NCI-H2081 treated with DMSO at 0.1 percent for 48 hours (cell line): Measurements from ENCODE around the gene DCAF7.

ENCODE experiments used
- DNase-seq: peaks from one replicate; lab custom pipeline; 2025; lab: John Stamatoyannopoulos, UW

DCAF7 gene

DNA sequence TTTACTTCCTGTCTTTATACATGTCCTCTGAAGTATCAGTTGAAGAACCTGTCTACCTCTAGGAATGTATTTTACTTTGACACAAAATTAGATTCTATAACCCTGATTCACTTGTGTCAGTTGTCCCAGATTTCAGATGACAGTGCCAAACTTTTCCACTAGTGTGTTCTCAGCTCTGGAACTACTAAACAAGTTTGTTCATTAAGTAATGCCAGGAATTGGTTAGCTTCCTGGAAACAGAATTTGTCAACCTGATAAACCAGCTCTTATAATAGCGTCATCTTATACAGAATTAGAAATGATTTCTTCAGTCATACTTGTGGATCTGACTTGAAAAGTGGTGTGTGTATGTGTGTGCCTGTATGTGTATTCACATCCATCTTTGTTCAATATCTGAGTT is 79.3 kb downstream of the DCAF7 start:
- no peak for DNase-seq

GRCh38 chr17:63631062-63631461 is 80.8 kb downstream of the DCAF7 start:
- DNase-seq = no peak

DNA sequence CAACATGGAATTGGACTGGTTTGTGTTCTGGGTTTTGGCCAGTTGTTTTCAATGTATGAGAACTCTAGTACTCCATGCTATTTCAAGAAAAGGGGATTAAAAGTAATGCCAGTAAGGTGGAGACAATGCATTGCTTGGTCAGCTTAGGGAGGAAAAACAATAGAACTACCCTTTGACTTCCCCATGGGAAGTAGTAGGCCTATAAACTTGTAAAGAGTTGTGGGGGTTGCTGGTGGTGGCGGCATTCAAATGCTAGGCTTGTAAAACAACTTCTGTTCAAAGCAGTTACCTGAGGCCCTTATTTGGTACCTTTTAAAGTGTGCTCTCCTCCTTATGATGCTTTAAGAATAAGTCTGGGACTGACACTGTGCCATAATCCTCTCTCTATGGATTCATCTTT is 81.3 kb downstream of the DCAF7 start:
- DNase-seq = no peak

DNA sequence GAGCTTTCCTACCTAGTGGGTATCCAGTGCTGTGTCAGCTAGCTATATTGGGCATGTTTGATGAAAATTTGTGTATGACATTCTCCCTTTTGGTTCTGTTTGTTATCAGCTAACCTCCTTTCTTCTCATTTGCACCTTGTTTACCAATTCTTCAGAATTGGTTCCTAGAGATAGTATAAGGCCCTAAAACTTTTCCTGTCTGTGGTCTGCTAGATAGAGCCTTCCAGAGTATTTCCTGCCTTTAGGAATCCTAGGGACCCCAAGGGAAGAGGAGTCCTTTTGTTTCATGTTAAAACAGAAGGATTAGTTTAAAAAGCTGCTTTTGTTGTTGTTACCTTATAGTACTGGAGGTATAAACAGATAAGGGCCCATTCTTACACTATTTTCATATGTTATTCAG is 83.5 kb downstream of the DCAF7 start:
- DNase-seq = no peak

DNA sequence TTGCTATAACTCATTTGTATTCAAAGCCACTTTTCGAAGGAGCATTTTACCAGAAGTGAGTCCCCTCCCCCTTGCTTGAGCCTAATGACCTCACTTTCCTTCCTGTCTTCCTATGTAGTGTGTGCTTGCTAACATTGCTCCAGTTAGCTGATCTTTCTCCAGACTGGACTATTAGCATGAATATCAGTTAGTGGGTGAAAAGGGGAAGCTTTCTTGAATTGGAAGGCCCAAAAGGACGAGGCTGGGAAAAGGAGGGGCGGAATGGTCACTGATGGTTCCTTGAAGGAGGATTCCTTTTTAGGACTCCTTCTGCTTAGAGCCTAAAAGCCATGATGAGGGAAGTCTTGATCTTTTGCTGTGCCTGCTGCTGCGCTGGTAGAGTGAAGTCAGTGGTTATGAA is 83.9 kb downstream of the DCAF7 start:
- no peak for DNase-seq

DNA sequence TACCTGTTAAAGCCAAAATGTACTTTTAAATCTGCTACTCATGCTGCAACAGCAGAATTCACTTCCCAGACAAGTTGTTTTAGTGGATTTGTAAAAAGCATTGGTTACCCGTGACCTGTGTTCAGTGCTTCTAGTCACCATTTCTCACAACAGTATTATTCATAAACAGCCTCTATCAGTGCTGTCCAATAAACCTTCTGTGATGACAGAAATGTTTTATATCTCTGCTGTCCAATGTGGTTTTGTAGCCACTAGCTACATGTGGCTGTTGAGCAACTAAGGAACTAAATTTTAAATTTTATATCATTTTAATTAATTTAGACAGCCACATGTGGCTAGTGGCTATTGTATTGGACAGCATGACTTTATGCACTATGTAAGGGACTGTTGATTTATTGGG is 84.5 kb downstream of the DCAF7 start:
- no peak for DNase-seq

DNA sequence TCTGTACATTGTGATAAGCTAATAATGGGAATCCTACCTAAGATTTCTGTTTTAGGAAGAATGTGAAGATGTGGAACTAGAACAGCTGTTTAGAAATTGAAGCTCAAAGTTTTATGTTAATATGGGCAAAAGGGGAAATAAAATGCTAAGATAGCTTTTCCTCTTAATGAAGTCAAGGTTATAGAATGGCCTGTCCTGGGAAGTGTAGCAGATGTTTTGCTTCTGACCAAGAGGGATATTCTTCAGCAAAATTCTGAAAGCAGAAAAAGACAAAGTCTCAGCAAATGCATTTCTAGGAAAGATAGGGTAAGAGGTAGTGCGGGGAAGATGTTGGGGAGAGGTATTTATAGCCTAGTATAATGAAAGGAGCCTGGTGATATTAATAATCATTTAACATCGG is 85.0 kb downstream of the DCAF7 start:
- no peak for DNase-seq

GRCh38 chr17:63635787-63636186 is 85.5 kb downstream of the DCAF7 start:
- no peak for DNase-seq

DNA sequence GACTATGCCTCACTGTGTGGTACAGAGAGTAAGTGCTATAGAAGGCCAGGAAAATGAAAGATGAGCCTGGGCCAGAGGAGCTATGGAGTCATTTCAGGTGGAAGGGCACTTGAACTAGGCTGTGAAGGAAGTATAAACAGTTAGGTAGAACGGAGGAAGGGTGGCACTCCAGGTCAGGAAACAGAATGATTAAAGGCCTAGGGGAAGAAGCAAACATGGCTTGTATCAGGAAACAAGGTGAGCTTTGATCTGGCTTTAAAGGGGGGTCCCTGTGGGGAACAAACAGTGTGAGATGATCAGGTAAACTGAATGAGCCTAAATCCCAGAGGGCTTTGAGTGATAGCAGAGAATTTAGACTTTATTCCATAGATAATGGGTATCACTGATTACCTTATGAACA is 88.8 kb downstream of the DCAF7 start:
- DNase-seq = no peak

- DNase-seq = no peak
Measured at GRCh38 chr17:63640038-63640437, 89.8 kb downstream of the DCAF7 start.

- DNase-seq = no peak
Measured at GRCh38 chr17:63641692-63642448, 91.6 kb downstream of the DCAF7 start.
